Endometrium (tissue), 2 donors: ENCODE data around the gene IL12RB2.
A peak's percentile ranks its signal among the peaks of the same experiment; 100 is the strongest.

Experiments
- FAIRE-seq: peaks from 2 replicates; lab custom pipeline; 2012; peaks lifted over from hg19 to GRCh38; lab: Jason Lieb, UNC
- donor health status: control.
- donor health status: control.

IL12RB2 gene

GRCh38 chr1:67307251-67308060, at the start of gene IL12RB2:
Gene IL12RB2 (plus strand): TSS chr1:67307873. CDS start chr1:67320369, 12,496 bp downstream.
- FAIRE-seq, result no peak

GRCh38 chr1:67261680-67262079, 46.0 kb upstream of the IL12RB2 start:
- FAIRE-seq, result no peak

GRCh38 chr1:67262735-67263134, 44.9 kb upstream of the IL12RB2 start:
- FAIRE-seq, result no peak

- FAIRE-seq, result peak; percentile 15
Observed at GRCh38 chr1:67264152-67264551, 43.5 kb upstream of the IL12RB2 start.

- no peak for FAIRE-seq
Observed at GRCh38 chr1:67264899-67265298, 42.8 kb upstream of the IL12RB2 start.

- no peak for FAIRE-seq
Observed at GRCh38 chr1:67269061-67269460, 38.6 kb upstream of the IL12RB2 start.

GRCh38 chr1:67270541-67270940, 37.1 kb upstream of the IL12RB2 start:
- no peak for FAIRE-seq

GRCh38 chr1:67273591-67273990, 34.1 kb upstream of the IL12RB2 start:
- no peak for FAIRE-seq

GRCh38 chr1:67274623-67275325, 32.9 kb upstream of the IL12RB2 start:
- no peak for FAIRE-seq

GRCh38 chr1:67280696-67281095, 27.0 kb upstream of the IL12RB2 start:
- FAIRE-seq, result no peak

GRCh38 chr1:67281244-67281643, 26.4 kb upstream of the IL12RB2 start:
- FAIRE-seq, result no peak

- FAIRE-seq, result no peak
Observed at GRCh38 chr1:67285780-67286488, 21.7 kb upstream of the IL12RB2 start.

GRCh38 chr1:67290236-67290635, 17.4 kb upstream of the IL12RB2 start:
- FAIRE-seq, result no peak

GRCh38 chr1:67294836-67295617, 12.6 kb upstream of the IL12RB2 start:
- FAIRE-seq, result no peak

- FAIRE-seq, result no peak
Observed at GRCh38 chr1:67298762-67299161, 8.9 kb upstream of the IL12RB2 start.

- no peak for FAIRE-seq
Observed at GRCh38 chr1:67299296-67299695, 8.4 kb upstream of the IL12RB2 start.

GRCh38 chr1:67300561-67300960, 7.1 kb upstream of the IL12RB2 start:
- FAIRE-seq, result no peak

- FAIRE-seq, result no peak
Observed at GRCh38 chr1:67304023-67304422, 3.6 kb upstream of the IL12RB2 start.

- no peak for FAIRE-seq
Observed at GRCh38 chr1:67306547-67306946, 1.1 kb upstream of the IL12RB2 start.

GRCh38 chr1:67308136-67308535, 463 bp downstream of the IL12RB2 start:
- FAIRE-seq, result no peak

GRCh38 chr1:67312615-67313014, 4.9 kb downstream of the IL12RB2 start:
- no peak for FAIRE-seq
